Stimulated activated CD8-positive, alpha-beta memory T cell treated with anti-CD3 and anti-CD28 coated beads, Interleukin-7, amount 100 ng/mL, for 24 hours (primary cell): Measurements from ENCODE around the gene ARMC7.
"Not testable (repeated sequence)": the region's sequence is repeated elsewhere in the genome, so short reads cannot be mapped to it uniquely, and the experiment has no call there.

Source experiments
- DNase-seq: peaks from one replicate; pipeline ENCODE4 v3.0.0-alpha.2; 2020; ENCODE audit warnings: low read depth

ARMC7 gene

GRCh38 chr17:75102385-75102821, 7.4 kb upstream of the ARMC7 start:
- DNase-seq, result no peak

GRCh38 chr17:75103601-75104554, 5.9 kb upstream of the ARMC7 start:
- no peak for DNase-seq

GRCh38 chr17:75105126-75106080, 4.4 kb upstream of the ARMC7 start:
- DNase-seq, result no peak

GRCh38 chr17:75108193-75108592, 1.6 kb upstream of the ARMC7 start:
- DNase-seq, result no peak

GRCh38 chr17:75109046-75109406, 743 bp upstream of the ARMC7 start:
- DNase-seq, result no peak

GRCh38 chr17:75110234-75110937, 617 bp downstream of the ARMC7 start:
- no peak for DNase-seq

GRCh38 chr17:75111777-75112335, 2.1 kb downstream of the ARMC7 start:
- no peak for DNase-seq

GRCh38 chr17:75113798-75114551, 4.2 kb downstream of the ARMC7 start:
- DNase-seq, result peak; percentile 75

GRCh38 chr17:75114552-75115314, 5.0 kb downstream of the ARMC7 start:
- DNase-seq, result no peak

GRCh38 chr17:75115555-75115954, 5.8 kb downstream of the ARMC7 start:
- DNase-seq, result no peak

GRCh38 chr17:75116737-75117136, 7.0 kb downstream of the ARMC7 start:
- DNase-seq, result no peak

- no peak for DNase-seq
Measured at GRCh38 chr17:75118307-75118706, 8.5 kb downstream of the ARMC7 start.

GRCh38 chr17:75124041-75124818, 14.5 kb downstream of the ARMC7 start:
- DNase-seq, result peak; percentile 21

GRCh38 chr17:75124819-75125162, 15.0 kb downstream of the ARMC7 start:
- DNase-seq, result no peak

- DNase-seq, result no peak
Measured at GRCh38 chr17:75125984-75126383, 16.2 kb downstream of the ARMC7 start.

- no peak for DNase-seq
Measured at GRCh38 chr17:75126954-75127353, 17.2 kb downstream of the ARMC7 start.

GRCh38 chr17:75127936-75128335, 18.2 kb downstream of the ARMC7 start:
- DNase-seq, result not testable (repeated sequence)

GRCh38 chr17:75128694-75129505, 19.1 kb downstream of the ARMC7 start:
- DNase-seq, result no peak

GRCh38 chr17:75129576-75129975, 19.8 kb downstream of the ARMC7 start:
- DNase-seq, result no peak
